H9 (cell line): Measurements from ENCODE around the gene DYRK2. TPM values are rescaled to one million over a fixed set of nuclear protein-coding genes. Genes with fewer than 3 reads are reported as not detected.

Source experiments
- DNase-seq: peaks from one replicate; pipeline ENCODE4 v3.0.0-alpha.2; 2017
- H2AFZ ChIP-seq: one replicate; pipeline ENCODE4 v1.6.1; 2013; ENCODE audit warnings: mild to moderate bottlenecking, low read length, control low read depth, moderate library complexity
- H2AK5ac ChIP-seq: 2 replicates; pipeline ENCODE4 v1.6.1; 2013; ENCODE audit warnings: low read length, control low read depth, mixed read lengths; ENCODE audit not compliant: insufficient read length
- H2BK120ac ChIP-seq: one replicate; pipeline ENCODE4 v1.6.1; 2013; ENCODE audit warnings: low read depth, mild to moderate bottlenecking, low read length, control low read depth, inconsistent platforms; ENCODE audit not compliant: poor library complexity, severe bottlenecking
- H2BK12ac ChIP-seq: 2 replicates; pipeline ENCODE4 v1.6.1; 2013; ENCODE audit warnings: low read length, control low read depth, mixed read lengths, low read depth; ENCODE audit not compliant: insufficient read length
- H2BK15ac ChIP-seq: 2 replicates; pipeline ENCODE4 v1.6.1; 2013; ENCODE audit warnings: low read depth, low read length, control low read depth
- H2BK20ac ChIP-seq: one replicate; pipeline ENCODE4 v1.6.1; 2013; ENCODE audit warnings: low read depth, mild to moderate bottlenecking, low read length, control low read depth, inconsistent platforms; ENCODE audit not compliant: poor library complexity, severe bottlenecking
- H2BK5ac ChIP-seq: 2 replicates; pipeline ENCODE4 v1.6.1; 2013; ENCODE audit warnings: low read length, control low read depth, mixed read lengths; ENCODE audit not compliant: insufficient read length
- H3K14ac ChIP-seq: 2 replicates; pipeline ENCODE4 v1.6.1; 2013; ENCODE audit warnings: low read length, control low read depth; ENCODE audit not compliant: insufficient read depth
- H3K18ac ChIP-seq: 2 replicates; pipeline ENCODE4 v1.6.1; 2013; ENCODE audit warnings: low read depth, mild to moderate bottlenecking, mixed read lengths, low read length, control low read depth; ENCODE audit not compliant: insufficient read length
- H3K23ac ChIP-seq: 2 replicates; pipeline ENCODE4 v1.6.1; 2013; ENCODE audit warnings: low read length, control low read depth, mixed read lengths, low read depth; ENCODE audit not compliant: insufficient read length
- H3K23me2 ChIP-seq: 2 replicates; pipeline ENCODE4 v1.6.1; 2013; ENCODE audit warnings: low read depth, mild to moderate bottlenecking, mixed read lengths, low read length, control low read depth; ENCODE audit not compliant: insufficient read length, poor library complexity, severe bottlenecking
- H3K27ac ChIP-seq: 2 replicates; pipeline ENCODE4 v1.5.1; 2013; ENCODE audit warnings: low read length, control low read depth, mixed read lengths, low read depth; ENCODE audit not compliant: insufficient read length
- H3K27me3 ChIP-seq: 2 replicates; pipeline ENCODE4 v1.6.1; 2013; ENCODE audit warnings: low read length, control low read depth, inconsistent platforms; ENCODE audit not compliant: insufficient read depth
- H3K4ac ChIP-seq: 2 replicates; pipeline ENCODE4 v1.6.1; 2013; ENCODE audit warnings: low read depth, mild to moderate bottlenecking, control low read depth, inconsistent platforms, low read length, moderate library complexity
- H3K4me1 ChIP-seq: 2 replicates; pipeline ENCODE4 v1.6.1; 2013; ENCODE audit warnings: low read length, control low read depth, inconsistent platforms; ENCODE audit not compliant: insufficient read depth
- H3K4me2 ChIP-seq: 2 replicates; pipeline ENCODE4 v1.6.1; 2013; ENCODE audit warnings: low read length, control low read depth, mixed read lengths; ENCODE audit not compliant: insufficient read length, insufficient read depth
- H3K56ac ChIP-seq: 2 replicates; pipeline ENCODE4 v1.6.1; 2013; ENCODE audit warnings: low read depth, mild to moderate bottlenecking, mixed read lengths, low read length, control low read depth; ENCODE audit not compliant: insufficient read length
- H3K79me1 ChIP-seq: 2 replicates; pipeline ENCODE4 v1.6.1; 2013; ENCODE audit warnings: low read depth, mild to moderate bottlenecking, moderate library complexity, low read length, control low read depth, inconsistent platforms; ENCODE audit not compliant: insufficient read depth, poor library complexity, severe bottlenecking
- H3K79me2 ChIP-seq: 2 replicates; pipeline ENCODE4 v1.6.1; 2013; ENCODE audit warnings: low read length, control low read depth, inconsistent platforms; ENCODE audit not compliant: insufficient read depth
- H3K9ac ChIP-seq: 2 replicates; pipeline ENCODE4 v1.6.1; 2013; ENCODE audit warnings: low read length, control low read depth, mixed read lengths; ENCODE audit not compliant: insufficient read length; ENCODE audit errors: extremely low read depth
- H3K9me3 ChIP-seq: one replicate; pipeline ENCODE4 v1.6.1; 2013; ENCODE audit warnings: low read depth, low read length, inconsistent platforms; ENCODE audit not compliant: control insufficient read depth
- H3T11ph ChIP-seq: one replicate; pipeline ENCODE4 v1.6.1; 2013; ENCODE audit warnings: mild to moderate bottlenecking, low read length, control low read depth, inconsistent platforms
- H4K20me1 ChIP-seq: one replicate; pipeline ENCODE4 v1.6.1; 2013; ENCODE audit not compliant: control insufficient read depth, insufficient read length, insufficient read depth
- H4K5ac ChIP-seq: 2 replicates; pipeline ENCODE4 v1.6.1; 2013; ENCODE audit warnings: low read depth, mild to moderate bottlenecking, mixed read lengths, low read length, control low read depth; ENCODE audit not compliant: insufficient read length
- H4K8ac ChIP-seq: replicated peaks from 2 replicates; pipeline ENCODE4 v1.6.1; 2013; ENCODE audit warnings: low read length, control low read depth, mixed read lengths, low read depth; ENCODE audit not compliant: insufficient read length
- H4K91ac ChIP-seq: 2 replicates; pipeline ENCODE4 v1.6.1; 2013; ENCODE audit warnings: low read depth, mild to moderate bottlenecking, moderate library complexity, mixed read lengths, low read length, control low read depth; ENCODE audit not compliant: insufficient read length
- H3K27ac Mint-ChIP-seq, 3 experiments: 2 replicates in 2 of 3; 3 replicates in 1 of 3; pipeline ENCODE4 v1.8.0; 2020 to 2021; ENCODE audit warnings: mixed read lengths in 3 of 3, mild to moderate bottlenecking in 1 of 3, moderate library complexity in 1 of 3
- H3K27me3 Mint-ChIP-seq: 2 replicates; pipeline ENCODE4 v1.8.0; 2021; ENCODE audit warnings: low read depth, mild to moderate bottlenecking, moderate library complexity, mixed read lengths
- H3K36me3 Mint-ChIP-seq, 3 experiments: 2 replicates in 2 of 3; 3 replicates in 1 of 3; pipeline ENCODE4 v1.8.0; 2020 to 2021; ENCODE audit warnings: low read depth in 3 of 3, mixed read lengths in 3 of 3; ENCODE audit not compliant: insufficient read depth in 1 of 3
- H3K4me1 Mint-ChIP-seq, 2 experiments: 2 replicates each; pipeline ENCODE4 v1.8.0; 2020; ENCODE audit warnings: mixed read lengths in 2 of 2
- H3K4me3 Mint-ChIP-seq, 2 experiments: 2 replicates in 1 of 2; 3 replicates in 1 of 2; pipeline ENCODE4 v1.8.0; 2020 to 2021; ENCODE audit warnings: mild to moderate bottlenecking in 2 of 2, mixed read lengths in 2 of 2, moderate library complexity in 1 of 2
- H3K9me3 Mint-ChIP-seq, 2 experiments: 2 replicates in 1 of 2; 3 replicates in 1 of 2; pipeline ENCODE4 v1.8.0; 2020; ENCODE audit warnings: mild to moderate bottlenecking in 2 of 2, mixed read lengths in 2 of 2, moderate library complexity in 1 of 2
- WGBS: extraction: QIAGEN DNeasy Blood & Tissue Kit; methylation state at CpG from one replicate; pipeline ENCODE4 v1.1.7; 2013; ENCODE audit warnings: missing lambda C conversion rate, low lambda C conversion rate, mixed read lengths; ENCODE audit not compliant: insufficient read length; ENCODE audit errors: extremely low coverage; 5-methylcytosine and 5-hydroxymethylcytosine counted together
- total RNA-seq: library from RNA; stranded (reverse); gene quantifications from 2 replicates; pipeline ENCODE4 v1.2.1, GENCODE V29; 2021
- TF ChIP-seq, protein P1 (sequence below): fragments of 200-600 bp; sonication (generic); conservative IDR thresholded peaks from 3 replicates; pipeline ENCODE4 v1.8.0; 2021; ENCODE audit warnings: antibody characterized with exemption, mild to moderate bottlenecking

DYRK2 gene
- total RNA-seq, 1 experiment from 2014 or later: 40.6 TPM

DNA sequence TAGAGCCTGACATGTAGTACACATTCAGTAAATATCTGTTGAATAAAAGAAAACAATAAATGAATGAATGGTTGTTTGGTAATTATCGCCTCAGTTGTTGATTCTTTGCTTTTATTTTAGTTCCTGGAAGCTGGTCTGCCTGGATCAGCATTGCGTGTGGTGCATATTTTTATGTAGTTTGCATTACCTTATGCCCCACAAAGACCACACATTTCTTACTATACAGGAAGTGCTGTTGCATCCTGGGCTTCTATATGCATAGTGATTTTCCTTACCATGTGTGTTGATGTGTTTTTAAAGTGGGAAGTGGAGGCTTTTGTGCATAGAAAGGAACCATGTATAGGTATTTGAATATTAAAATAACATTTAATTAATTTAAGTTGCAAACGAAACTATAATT, 43.6 kb downstream of the DYRK2 start:
- no peak overlapping the region for H3K4me2 ChIP-seq
- H3K4me1 ChIP-seq: no peaks in the 10 kb centered on the region
- H2AK5ac ChIP-seq: no peak overlapping the region
- DNase-seq: no peak
- Mint-ChIP-seq H3K27ac (no peak overlapping the region), H3K27me3 (no peaks in the 10 kb centered on the region), H3K4me1 (peaks cover 0 to 6% of the 10 kb centered on the region in 2 experiments; a peak in 2 of 4 replicates), H3K36me3 (peaks cover 0 to 5% (median 0%) of the 10 kb centered on the region in 3 experiments; a peak in 2 of 7 replicates), H3K4me3 (no peak overlapping the region), H3K9me3 (peaks cover 0 to 4% of the 10 kb centered on the region in 2 experiments; a peak in 2 of 5 replicates)
- H3K14ac ChIP-seq: no peak overlapping the region
- H2BK12ac ChIP-seq: no peak overlapping the region
- no peak overlapping the region for H3K4ac ChIP-seq
- H4K20me1 ChIP-seq: no peaks in the 10 kb centered on the region
- no peaks in the 10 kb centered on the region for H3K79me2 ChIP-seq
- H4K91ac ChIP-seq: no peak overlapping the region
- no peak overlapping the region for H3K27ac ChIP-seq
- H2BK120ac ChIP-seq: no peak overlapping the region
- H4K5ac ChIP-seq: no peak overlapping the region
- no peaks in the 10 kb centered on the region for H3K79me1 ChIP-seq
- WGBS: no CpG with 5 or more reads among the region's 3 CpGs
- H3K18ac ChIP-seq: no peak overlapping the region
- no peaks in the 10 kb centered on the region for H3K9me3 ChIP-seq
- no peak overlapping the region for H2AFZ ChIP-seq
- H2BK15ac ChIP-seq: no peak overlapping the region
- H3K23ac ChIP-seq: no peak overlapping the region
- H3K27me3 ChIP-seq: no peaks in the 10 kb centered on the region
- TF ChIP-seq, protein P1, sequence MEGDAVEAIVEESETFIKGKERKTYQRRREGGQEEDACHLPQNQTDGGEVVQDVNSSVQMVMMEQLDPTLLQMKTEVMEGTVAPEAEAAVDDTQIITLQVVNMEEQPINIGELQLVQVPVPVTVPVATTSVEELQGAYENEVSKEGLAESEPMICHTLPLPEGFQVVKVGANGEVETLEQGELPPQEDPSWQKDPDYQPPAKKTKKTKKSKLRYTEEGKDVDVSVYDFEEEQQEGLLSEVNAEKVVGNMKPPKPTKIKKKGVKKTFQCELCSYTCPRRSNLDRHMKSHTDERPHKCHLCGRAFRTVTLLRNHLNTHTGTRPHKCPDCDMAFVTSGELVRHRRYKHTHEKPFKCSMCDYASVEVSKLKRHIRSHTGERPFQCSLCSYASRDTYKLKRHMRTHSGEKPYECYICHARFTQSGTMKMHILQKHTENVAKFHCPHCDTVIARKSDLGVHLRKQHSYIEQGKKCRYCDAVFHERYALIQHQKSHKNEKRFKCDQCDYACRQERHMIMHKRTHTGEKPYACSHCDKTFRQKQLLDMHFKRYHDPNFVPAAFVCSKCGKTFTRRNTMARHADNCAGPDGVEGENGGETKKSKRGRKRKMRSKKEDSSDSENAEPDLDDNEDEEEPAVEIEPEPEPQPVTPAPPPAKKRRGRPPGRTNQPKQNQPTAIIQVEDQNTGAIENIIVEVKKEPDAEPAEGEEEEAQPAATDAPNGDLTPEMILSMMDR: no peak
- no peak overlapping the region for H2BK20ac ChIP-seq
- no peaks in the 10 kb centered on the region for H3K23me2 ChIP-seq
- H3T11ph ChIP-seq: no peak overlapping the region
- no peak overlapping the region for H3K56ac ChIP-seq
- H2BK5ac ChIP-seq: no peak overlapping the region
- no peak overlapping the region for H3K9ac ChIP-seq
- no peak overlapping the region for H4K8ac ChIP-seq
